B cell (primary cell): ENCODE results near the gene LAMC2. TPM values are rescaled to one million over a fixed set of nuclear protein-coding genes. Genes with fewer than 3 reads are reported as not detected.

Experiments used
- ATAC-seq: fragments of 200-7000 bp; cut with Tn5 transposase; one replicate; pipeline ENCODE4 v1.10.0; 2021; ENCODE audit warnings: low read depth, mild to moderate bottlenecking, moderate number of reproducible peaks, moderate library complexity
- CTCF ChIA-PET: fragments of 350-600 bp; sonication (Branson Sonifier 250); formaldehyde crosslinking; loops from one replicate; lab custom pipeline; 2021; ENCODE audit warnings: antibody characterized with exemption, inconsistent platforms; lab: Charles Lee
- POLR2A ChIA-PET: fragments of 350-600 bp; sonication (Branson Sonifier 250); formaldehyde crosslinking; loops from one replicate; lab custom pipeline; 2021; ENCODE audit warnings: antibody characterized with exemption; lab: Charles Lee
- DNase-seq: peaks from one replicate; pipeline ENCODE4 v3.0.0; 2013
- H2AFZ ChIP-seq: 2 replicates; pipeline ENCODE4 v1.6.1; 2012; ENCODE audit warnings: mild to moderate bottlenecking, low read depth, low read length; ENCODE audit not compliant: insufficient read depth, poor library complexity, severe bottlenecking
- H3K27ac ChIP-seq, 2 donors: 1 replicate in 1 of 2; 2 replicates in 1 of 2; pipeline ENCODE4 v1.5.1; 2012 to 2013; ENCODE audit warnings: low read length in 2 of 2, mild to moderate bottlenecking in 2 of 2, moderate library complexity in 1 of 2
- H3K27me3 ChIP-seq, 4 experiments: fragments of 200-600 bp in 1 of 4; sonication (generic) in 1 of 4; replicated peaks in 1 of 4; 1 replicate in 2 of 4; 2 replicates in 2 of 4; pipeline versions ENCODE4 v1.6.1 to v1.7.0; 2013 to 2016; ENCODE audit warnings: low read length in 3 of 4, mild to moderate bottlenecking in 2 of 4, mixed read lengths in 1 of 4, moderate library complexity in 1 of 4; ENCODE audit not compliant: insufficient read depth in 4 of 4, control insufficient read depth in 3 of 4; ENCODE audit errors: control extremely low read depth in 1 of 4
- H3K36me3 ChIP-seq, 2 experiments: replicated peaks in 1 of 2; 1 replicate in 1 of 2; 2 replicates in 1 of 2; pipeline versions ENCODE4 v1.6.1 to v1.7.1; 2013; ENCODE audit warnings: low read length in 1 of 2; ENCODE audit not compliant: insufficient read depth in 2 of 2, control insufficient read depth in 1 of 2; ENCODE audit errors: control extremely low read depth in 1 of 2, extremely low read depth in 1 of 2
- H3K4me1 ChIP-seq, 2 donors: fragments of 200-600 bp in 1 of 2; sonication (generic) in 1 of 2; 1 replicate in 1 of 2; 2 replicates in 1 of 2; pipeline versions ENCODE4 v1.5.1 to v1.6.1; 2013 to 2017; ENCODE audit warnings: low read length in 2 of 2; ENCODE audit not compliant: control insufficient read depth in 2 of 2, insufficient read depth in 2 of 2
- H3K4me2 ChIP-seq: replicated peaks from 2 replicates; pipeline ENCODE3; 2012; ENCODE audit warnings: mild to moderate bottlenecking, low read depth, low read length; ENCODE audit not compliant: poor library complexity, severe bottlenecking
- H3K4me3 ChIP-seq, 5 experiments: fragments of 200-600 bp in 1 of 5; sonication (generic) in 1 of 5; 1 replicate in 3 of 5; 2 replicates in 2 of 5; pipeline versions ENCODE4 v1.5.1 to v1.7.0; 2011 to 2016; ENCODE audit warnings: low read length in 4 of 5, mild to moderate bottlenecking in 4 of 5, low read depth in 2 of 5, control low read depth in 1 of 5, moderate library complexity in 1 of 5; ENCODE audit not compliant: insufficient read depth in 1 of 5; ENCODE audit errors: control extremely low read depth in 1 of 5, extremely low read depth in 1 of 5
- H3K79me2 ChIP-seq: fragments of 200-600 bp; sonication (generic); one replicate; pipeline ENCODE4 v1.6.0; 2016; ENCODE audit warnings: low read length; ENCODE audit not compliant: control insufficient read depth, insufficient read depth
- H3K9ac ChIP-seq: fragments of 200-600 bp; sonication (generic); 2 replicates; pipeline ENCODE4 v1.6.1; 2017; ENCODE audit warnings: mild to moderate bottlenecking, low read length, moderate library complexity
- H3K9me3 ChIP-seq, 3 donors: one replicate each; pipeline versions ENCODE4 v1.6.1 to v1.7.1; 2013; ENCODE audit warnings: low read length in 2 of 3; ENCODE audit not compliant: control insufficient read depth in 2 of 3, insufficient read depth in 1 of 3; ENCODE audit errors: control extremely low read depth in 1 of 3
- H4K20me1 ChIP-seq: 2 replicates; pipeline ENCODE4 v1.6.0; 2012; ENCODE audit warnings: mild to moderate bottlenecking, low read length; ENCODE audit not compliant: insufficient read depth, control insufficient read depth, poor library complexity, severe bottlenecking
- H3K27ac Mint-ChIP-seq: one replicate; pipeline ENCODE4 v1.8.0; 2021; ENCODE audit warnings: mixed read lengths
- H3K27me3 Mint-ChIP-seq: one replicate; pipeline ENCODE4 v1.8.0; 2021; ENCODE audit warnings: mixed read lengths
- H3K4me1 Mint-ChIP-seq: one replicate; pipeline ENCODE4 v1.8.0; 2021; ENCODE audit warnings: mixed read lengths
- H3K4me3 Mint-ChIP-seq: one replicate; pipeline ENCODE4 v1.8.0; 2021; ENCODE audit warnings: mixed read lengths
- H3K9me3 Mint-ChIP-seq: one replicate; pipeline ENCODE4 v1.8.0; 2022; ENCODE audit warnings: mixed read lengths; ENCODE audit not compliant: insufficient read depth
- CTCF ChIP-seq: fragments of 200-600 bp; IDR thresholded peaks from one replicate; pipeline ENCODE4 v1.8.0; 2022; ENCODE audit warnings: antibody characterized with exemption, mild to moderate bottlenecking
- EZH2 ChIP-seq: IDR thresholded peaks from 2 replicates; pipeline ENCODE4 v1.6.1; 2012; ENCODE audit warnings: borderline replicate concordance, low read depth, mild to moderate bottlenecking, moderate library complexity, low read length; ENCODE audit not compliant: insufficient read depth, poor library complexity, severe bottlenecking
- WGBS: methylation state at CpG from one replicate; pipeline ENCODE4 v1.1.5; 2013; ENCODE audit warnings: missing lambda C conversion rate; ENCODE audit not compliant: insufficient coverage; 5-methylcytosine and 5-hydroxymethylcytosine counted together
- intact Hi-C: fragments of 100-400 bp; cut with micrococcal nuclease; formaldehyde crosslinking; loops from one replicate; pipeline ENCODE4 v1.10.0; 2022
- polyA plus RNA-seq: library from polyadenylated mRNA; depleted of rRNA; stranded (reverse); fragments of >200 nt; gene quantifications from 2 replicates; pipeline ENCODE4 v1.2.3, GENCODE V29; 2012
- total RNA-seq, 2 donors: library from RNA; stranded (reverse); fragments of 120-200 nt in 1 of 2; gene quantifications; 1 replicate in 1 of 2; 2 replicates in 1 of 2; pipeline versions ENCODE4 v1.2.3 to v1.2.4, GENCODE V29; 2013 to 2022

LAMC2 gene
- total and polyA plus RNA-seq, 2 donors (not counting 1 experiment from before 2014, with no cell fraction given), result not detected

DNA sequence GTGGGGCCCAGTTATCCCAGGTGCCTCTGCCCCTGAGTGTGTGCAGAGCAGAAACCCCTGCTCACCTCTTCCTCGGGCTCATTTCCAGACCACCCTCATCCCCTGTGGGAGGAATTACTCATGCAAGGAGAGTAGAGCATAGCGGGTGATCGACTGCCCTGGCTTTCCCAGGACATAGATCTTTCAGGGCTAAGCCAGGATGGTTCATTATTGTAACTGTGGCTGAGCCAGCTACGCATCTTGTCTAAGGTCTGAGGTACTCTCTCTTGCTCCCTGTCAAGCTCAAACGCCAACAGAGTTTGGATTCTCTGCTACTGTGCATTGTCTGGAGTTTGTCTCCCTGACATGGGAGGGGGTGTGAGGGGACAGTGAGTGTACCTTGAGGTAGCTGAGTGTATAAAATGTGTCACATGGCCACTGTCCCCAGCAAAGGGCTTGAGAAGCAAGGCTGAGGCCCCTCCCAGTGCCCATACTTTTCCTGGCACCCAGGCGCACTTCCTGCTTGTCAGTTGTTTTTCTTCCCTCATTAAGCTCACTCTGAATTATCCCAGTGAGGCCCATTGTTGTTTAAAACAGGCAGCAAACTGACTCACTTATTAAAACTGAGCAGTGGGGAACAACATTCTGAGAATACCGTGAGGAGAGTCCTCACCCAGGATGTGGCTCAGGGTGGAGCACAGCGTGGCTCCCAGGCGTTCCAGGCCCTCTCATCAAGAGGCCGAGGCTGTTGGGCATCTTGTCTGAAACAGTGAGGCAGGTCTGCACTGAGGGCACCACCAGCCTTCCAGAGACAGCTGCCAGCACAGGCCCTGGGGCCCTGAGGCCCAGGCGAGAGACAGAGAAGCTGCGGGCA lies 92.9 kb downstream of the LAMC2 start:
- no peak overlapping the region for H3K27ac Mint-ChIP-seq
- intact Hi-C loops, result no loop called here
- no peak for TF ChIP-seq EZH2
- no peak for DNase-seq
- ChIA-PET POLR2A (no interaction called here), CTCF (interaction anchor here (0.9 to 3.3 kb wide), 4 partner anchors 9 to 347 kb away, joined by 3 to 14 read pairs (median 8); no protein-coding TSS in a partner anchor)
- no peaks in the 10 kb centered on the region for H3K9me3 Mint-ChIP-seq
- Histone ChIP-seq H2AFZ (no peak overlapping the region), H3K27ac (no peak overlapping the region), H3K9ac (no peak overlapping the region), H3K4me3 (no peak overlapping the region), H3K4me1 (no peaks in the 10 kb centered on the region), H3K27me3 (peaks cover 0 to 4% (median 0%) of the 10 kb centered on the region in 4 experiments), H3K9me3 (no peaks in the 10 kb centered on the region), H3K4me2 (no peak overlapping the region), H3K79me2 (no peaks in the 10 kb centered on the region), H3K36me3 (no peaks in the 10 kb centered on the region), H4K20me1 (no peaks in the 10 kb centered on the region)
- H3K4me1 Mint-ChIP-seq, result no peaks in the 10 kb centered on the region
- no peak overlapping the region for H3K4me3 Mint-ChIP-seq
- no peak for ATAC-seq
- peaks cover 8% of the 10 kb centered on the region for H3K27me3 Mint-ChIP-seq
- WGBS, result 86% methylated on average over 11 of the region's 12 CpGs

- Histone ChIP-seq H3K27me3 (peaks cover 0 to 4% (median 0%) of the 10 kb centered on the region in 4 experiments), H4K20me1 (no peaks in the 10 kb centered on the region), H3K79me2 (no peaks in the 10 kb centered on the region), H3K36me3 (no peaks in the 10 kb centered on the region), H2AFZ (no peak overlapping the region), H3K4me2 (no peak overlapping the region), H3K4me3 (no peak overlapping the region), H3K27ac (no peak overlapping the region), H3K4me1 (no peaks in the 10 kb centered on the region), H3K9ac (no peak overlapping the region), H3K9me3 (no peaks in the 10 kb centered on the region)
- ATAC-seq, result no peak
- H3K4me3 Mint-ChIP-seq, result no peak overlapping the region
- DNase-seq, result no peak
- no peak overlapping the region for H3K27ac Mint-ChIP-seq
- TF ChIP-seq CTCF (no peak), EZH2 (no peak)
- H3K9me3 Mint-ChIP-seq, result no peaks in the 10 kb centered on the region
- intact Hi-C loops, result loop anchor here (5.0 kb wide), 1 partner anchor 637 kb away; no protein-coding TSS in a partner anchor
- no peaks in the 10 kb centered on the region for H3K4me1 Mint-ChIP-seq
- ChIA-PET POLR2A (no interaction called here), CTCF (interaction anchor here (0.6 to 4.9 kb wide), 5 partner anchors 26 to 452 kb away, joined by 3 to 32 read pairs (median 4); no protein-coding TSS in a partner anchor)
- peaks cover 14% of the 10 kb centered on the region for H3K27me3 Mint-ChIP-seq
- WGBS, result 93% methylated on average over 6 of the region's 6 CpGs
Measured at GRCh38 chr1:183279835-183280234, 93.8 kb downstream of the LAMC2 start.
